ENCODE measurements around the gene OBSL1.
A peak's percentile ranks its signal among the peaks of the same experiment; 100 is the strongest.

The OBSL1 gene

GRCh38 chr2:219565130-219566080 lies 5.9 kb downstream of the OBSL1 start:
- no peak for DNase-seq

GRCh38 chr2:219563271-219563928 lies 7.9 kb downstream of the OBSL1 start:
- DNase-seq: no peak

- DNase-seq: no peak
These were observed 9.0 kb downstream of the OBSL1 start for GRCh38 chr2:219562049-219563020.

GRCh38 chr2:219561179-219562048 lies 9.9 kb downstream of the OBSL1 start:
- DNase-seq: no peak

- DNase-seq: no peak
These were observed 10.5 kb downstream of the OBSL1 start for GRCh38 chr2:219560893-219561178.

GRCh38 chr2:219560037-219560892 lies 11.1 kb downstream of the OBSL1 start:
- peak in 1 of 2 donors; percentile 24 for DNase-seq

GRCh38 chr2:219559156-219559915 lies 12.0 kb downstream of the OBSL1 start:
- no peak for DNase-seq

- no peak for DNase-seq
These were observed 13.3 kb downstream of the OBSL1 start for GRCh38 chr2:219557791-219558785.

- no peak for DNase-seq
These were observed 14.0 kb downstream of the OBSL1 start for GRCh38 chr2:219557320-219557719.

GRCh38 chr2:219556413-219556812 lies 14.9 kb downstream of the OBSL1 start:
- DNase-seq: no peak

- no peak for DNase-seq
These were observed 15.4 kb downstream of the OBSL1 start for GRCh38 chr2:219555956-219556355.

GRCh38 chr2:219554350-219554749 lies 17.0 kb downstream of the OBSL1 start:
- no peak for DNase-seq

- DNase-seq: no peak
These were observed 17.8 kb downstream of the OBSL1 start for GRCh38 chr2:219553463-219553963.

- no peak for DNase-seq
These were observed 18.2 kb downstream of the OBSL1 start for GRCh38 chr2:219553168-219553417.

- DNase-seq: peak; percentile 57 to 72
These were observed 18.8 kb downstream of the OBSL1 start for GRCh38 chr2:219552382-219553167.

- DNase-seq: no peak
These were observed 19.6 kb downstream of the OBSL1 start for GRCh38 chr2:219551441-219552381.

GRCh38 chr2:219549619-219550018 lies 21.7 kb downstream of the OBSL1 start:
- no peak for DNase-seq

Data from inflammatory macrophage (primary cell).